ENCODE results near the gene SMG6. TPM values are rescaled to one million over a fixed set of nuclear protein-coding genes. Genes with fewer than 3 reads are reported as not detected.
"Not testable (repeated sequence)": the region's sequence is repeated elsewhere in the genome, so short reads cannot be mapped to it uniquely, and the experiment has no call there.

SMG6 gene
- total and polyA plus RNA-seq, 2 of the 8 experiments (the other 6 are each of a cell fraction or from before 2014, with no cell fraction given), result 18.5 to 25.2 TPM

- H4K20me1 ChIP-seq (replicated peaks in 1 of 2; ENCODE audit: control insufficient read depth in 1 of 2, insufficient read depth in 2 of 2, low read length in 2 of 2); H3K56ac ChIP-seq (replicated peaks; ENCODE audit: insufficient read length, low read depth, low read length); FAIRE-seq; H4K91ac ChIP-seq (replicated peaks; ENCODE audit: insufficient read length, low read length); H3K4ac ChIP-seq (replicated peaks; ENCODE audit: insufficient read length, low read depth, low read length); H3K9me3 ChIP-seq (ENCODE audit: insufficient read depth in 2 of 2, low read depth in 1 of 2, low read length in 1 of 2); H2BK12ac ChIP-seq (ENCODE audit: low read depth, low read length); H3K36me3 ChIP-seq (ENCODE audit: control insufficient read depth in 2 of 4, insufficient read depth in 4 of 4, low read length in 3 of 4); H3K79me1 ChIP-seq (ENCODE audit: low read depth, low read length); H3K23me2 ChIP-seq (ENCODE audit: low read depth, low read length); H3K18ac ChIP-seq (ENCODE audit: extremely low read depth, low read length); H4K8ac ChIP-seq (ENCODE audit: extremely low read depth, insufficient read depth, low read length); H2BK15ac ChIP-seq (ENCODE audit: low read length); H3K27me3 ChIP-seq (replicated peaks in 1 of 4; ENCODE audit: control insufficient read depth in 3 of 4, extremely low read depth in 1 of 4, insufficient read depth in 3 of 4, low read length in 3 of 4); H3K4me2 ChIP-seq (ENCODE audit: insufficient read depth in 1 of 2, low read depth in 2 of 2, low read length in 2 of 2); H2BK5ac ChIP-seq (ENCODE audit: low read depth, low read length); DNase-seq (ENCODE audit: low read depth in 1 of 2, low spot score in 2 of 2); H2AK5ac ChIP-seq (ENCODE audit: low read depth, low read length); H2AFZ ChIP-seq (ENCODE audit: low read length); H3K9ac ChIP-seq (replicated peaks in 1 of 4; ENCODE audit: extremely low read depth in 1 of 4, low read depth in 3 of 4, low read length in 3 of 4); H3K4me3 ChIP-seq (ENCODE audit: extremely low read depth in 1 of 4, insufficient read depth in 2 of 4, low read depth in 3 of 4, low read length in 4 of 4); H3K27ac ChIP-seq (ENCODE audit: low read depth, low read length); H2BK20ac ChIP-seq (ENCODE audit: low read length); H4K5ac ChIP-seq (ENCODE audit: insufficient read length, low read depth, low read length); H2BK120ac ChIP-seq (replicated peaks; ENCODE audit: low read depth, low read length); H3K23ac ChIP-seq (ENCODE audit: insufficient read length); H3K4me1 ChIP-seq (replicated peaks in 1 of 4; ENCODE audit: control insufficient read depth in 3 of 4, insufficient read depth in 4 of 4, low read length in 3 of 4); H3K79me2 ChIP-seq (ENCODE audit: control insufficient read depth in 1 of 2, insufficient read depth in 2 of 2, low read length in 2 of 2); H3K14ac ChIP-seq (ENCODE audit: insufficient read length): not testable (repeated sequence)
- ChIA-PET POLR2A (ENCODE audit: partially characterized antibody) (interaction anchor here (1.0 to 2.1 kb wide), 2 partner anchors 18 to 23 kb away, joined by 3 to 6 read pairs; no protein-coding TSS in a partner anchor), CTCF (ENCODE audit: partially characterized antibody) (interaction anchor here (0.6 to 2.3 kb wide), 2 partner anchors 13 to 205 kb away, joined by 3 to 8 read pairs; no protein-coding TSS in a partner anchor)
- WGBS, 2 experiments (ENCODE audit: extremely low coverage in 1 of 2, insufficient coverage in 1 of 2, insufficient read length in 1 of 2, insufficient replicate concordance in 2 of 2, low coverage in 1 of 2, low lambda C conversion rate in 2 of 2, missing lambda C conversion rate in 1 of 2), result 88% methylated on average over 10 of the region's 10 CpGs; no CpG with 5 or more reads in 1 of the 2 experiments
These were observed 38.4 kb downstream of the SMG6 start for GRCh38 chr17:2265166-2265565.
